NT2/D1 (cell line): ENCODE results near the gene TECR.

Experiments
- YY1 ChIP-seq: IDR thresholded peaks from 2 replicates; pipeline ENCODE4 v1.6.1; 2011; ENCODE audit not compliant: insufficient read length, insufficient read depth
- ZNF274 ChIP-seq: IDR thresholded peaks from 2 replicates; pipeline ENCODE4 v1.6.1; 2011; ENCODE audit warnings: mild to moderate bottlenecking, low read depth, low read length

- TF ChIP-seq YY1 (no peak), ZNF274 (no peak)
Observed at GRCh38 chr19:14595558-14595957, 66.2 kb downstream of the TECR start.
